NK-92 (cell line): ENCODE data around the gene POLR3E.
"Not testable (repeated sequence)": the region's sequence is repeated elsewhere in the genome, so short reads cannot be mapped to it uniquely, and the experiment has no call there.

ENCODE experiments used
- DNase-seq: peaks from one replicate; lab custom pipeline; 2025; ENCODE audit not compliant: unreplicated experiment; lab: John Stamatoyannopoulos, UW

Gene POLR3E

DNA sequence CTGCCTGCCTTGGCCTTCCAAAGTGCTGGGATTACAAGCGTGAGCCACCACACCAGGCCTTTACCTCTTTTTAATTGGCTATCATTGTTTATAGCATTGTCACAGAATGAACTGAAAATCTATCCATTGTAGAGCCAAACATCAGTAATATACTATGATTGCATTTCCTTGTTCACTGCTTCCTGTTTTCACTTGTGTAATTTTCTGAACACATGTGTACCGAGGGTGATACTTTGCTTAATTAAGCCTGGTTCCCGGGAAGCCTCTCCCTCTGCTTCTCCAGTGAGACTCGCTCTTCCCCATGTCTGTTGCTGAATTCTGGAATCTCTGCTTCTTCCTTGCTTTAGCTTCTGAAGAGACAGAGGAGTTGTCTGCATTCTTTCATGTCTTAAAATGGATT, 33.1 kb downstream of the POLR3E start:
- DNase-seq, result no peak

DNA sequence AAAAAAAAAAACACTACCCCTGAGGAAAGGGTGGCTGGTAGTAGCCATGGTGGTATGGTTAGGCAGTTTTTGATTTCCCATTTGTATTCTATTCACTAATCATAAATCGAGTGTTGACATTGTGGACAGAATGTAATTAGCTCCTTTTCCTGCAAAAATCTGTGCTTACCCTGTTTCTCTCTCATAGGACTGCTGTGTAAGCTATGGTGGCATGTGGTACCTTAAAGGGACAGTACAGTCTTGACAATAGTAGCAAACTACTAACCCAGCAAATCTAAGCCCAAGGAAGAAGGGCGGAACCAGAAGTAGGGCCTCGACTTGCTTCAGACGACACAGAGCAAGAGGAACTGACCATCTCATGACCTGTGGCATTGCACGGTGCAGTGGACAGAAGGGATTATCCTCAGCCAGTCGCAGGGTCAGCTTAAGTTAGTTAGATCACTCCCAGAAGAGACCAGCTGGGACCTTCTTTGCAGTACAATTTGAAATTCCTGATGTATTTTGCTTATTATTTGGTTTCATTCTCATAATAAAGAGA, 36.3 kb downstream of the POLR3E start:
- no peak for DNase-seq

DNA sequence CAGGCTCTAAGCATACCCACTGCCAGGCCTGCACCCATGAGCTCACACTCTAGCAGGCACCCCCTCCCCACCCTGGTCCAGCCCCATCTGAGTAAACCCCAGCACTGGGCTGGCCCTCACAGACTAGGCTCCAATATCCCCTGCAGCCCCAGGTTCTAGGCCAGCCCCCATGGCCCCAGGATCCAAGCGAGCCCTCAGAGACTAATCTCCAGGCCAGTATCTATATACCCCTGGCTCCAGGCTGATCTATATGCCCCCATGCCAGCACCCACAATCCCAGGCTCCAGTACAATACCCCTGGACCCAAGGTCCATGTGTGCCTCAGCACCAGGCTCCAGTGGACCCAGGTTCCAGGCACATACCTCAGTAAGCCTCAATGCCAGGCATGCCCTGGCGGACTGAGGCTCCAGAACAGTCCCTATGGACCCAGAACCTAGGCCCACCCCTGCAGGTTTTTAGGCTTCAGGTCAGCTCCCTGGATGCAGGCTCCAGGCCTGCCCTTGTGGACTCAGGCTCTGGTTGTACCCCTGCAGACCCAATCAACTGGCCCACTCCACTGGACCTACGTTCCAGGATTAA, 38.5 kb downstream of the POLR3E start:
- no peak for DNase-seq

DNA sequence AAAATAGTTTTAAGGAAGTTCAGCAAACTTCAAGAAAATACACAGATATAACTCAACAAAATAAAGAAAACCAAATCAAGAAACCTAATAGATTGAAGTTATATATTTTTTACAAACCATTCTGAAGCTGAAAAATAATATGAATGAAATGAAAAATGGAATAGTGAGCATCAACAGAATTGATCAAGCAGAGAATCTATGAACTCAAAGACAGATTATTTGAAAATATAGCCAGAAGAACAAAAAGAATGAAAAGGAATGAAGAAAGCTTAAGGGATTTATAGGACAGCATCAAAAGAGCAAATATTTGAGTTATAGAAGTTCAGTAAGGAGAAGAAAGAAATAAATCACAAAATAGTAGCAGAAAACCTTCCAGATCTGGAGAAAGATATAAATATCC, 39.4 kb downstream of the POLR3E start:
- no peak for DNase-seq

GRCh38 chr16:22337045-22337444, 39.8 kb downstream of the POLR3E start:
- DNase-seq, result no peak

DNA sequence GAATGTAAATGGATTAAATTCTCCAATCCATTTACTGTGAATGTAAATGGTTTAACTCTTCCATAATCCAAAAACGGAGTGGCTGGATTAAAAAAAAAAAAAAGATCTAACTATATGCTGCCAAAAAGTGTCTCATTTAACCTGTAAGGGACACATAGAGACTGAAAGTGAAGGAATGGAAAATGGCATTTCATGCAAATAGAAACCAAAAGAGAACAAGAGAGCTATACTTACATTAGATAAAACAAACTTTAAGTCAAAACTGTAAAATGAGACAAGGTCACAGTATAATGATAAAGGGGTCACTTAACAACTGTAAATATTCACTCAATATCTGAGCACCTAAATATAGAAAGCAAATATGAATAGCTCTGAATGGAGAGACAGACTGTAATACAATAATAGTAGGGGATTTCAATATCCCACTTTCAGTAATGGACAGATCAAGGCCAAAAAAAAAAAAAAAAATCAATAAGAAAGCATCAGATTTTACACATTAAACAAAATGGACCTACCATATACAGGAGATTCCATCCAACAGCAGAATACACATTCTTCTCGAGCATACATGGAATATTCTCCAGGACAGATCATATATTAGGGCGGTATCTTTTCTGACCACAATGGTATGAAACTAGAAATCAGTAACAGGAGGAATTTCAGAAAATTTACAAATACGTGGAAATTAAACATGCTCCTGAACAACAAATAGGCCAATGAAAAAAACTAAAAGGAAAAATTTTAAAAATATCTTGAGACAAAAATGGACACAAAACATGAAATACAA, 40.8 kb downstream of the POLR3E start:
- no peak for DNase-seq

GRCh38 chr16:22340945-22341344, 43.7 kb downstream of the POLR3E start:
- no peak for DNase-seq

DNA sequence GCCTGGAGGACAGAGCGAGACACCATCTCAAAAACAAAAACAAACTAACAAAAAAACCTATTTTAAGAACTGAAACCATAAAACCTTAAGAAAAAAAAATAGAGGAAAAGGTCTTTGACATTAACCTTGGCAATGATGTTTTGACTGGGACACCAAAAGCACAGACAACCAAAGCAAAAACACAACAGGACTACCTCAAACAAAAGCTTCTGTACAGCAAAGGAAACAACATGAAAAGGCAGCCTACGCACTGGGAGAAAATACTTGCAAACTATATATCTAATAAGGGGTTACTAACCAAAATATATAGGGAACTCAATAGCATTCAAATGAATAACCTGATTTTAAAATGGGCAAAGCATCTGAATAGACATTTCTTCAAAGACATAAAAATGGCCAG, 44.9 kb downstream of the POLR3E start:
- no peak for DNase-seq

GRCh38 chr16:22346483-22346882, 49.3 kb downstream of the POLR3E start:
- no peak for DNase-seq

- DNase-seq, result no peak
These were observed 50.1 kb downstream of the POLR3E start for GRCh38 chr16:22347100-22347820.

DNA sequence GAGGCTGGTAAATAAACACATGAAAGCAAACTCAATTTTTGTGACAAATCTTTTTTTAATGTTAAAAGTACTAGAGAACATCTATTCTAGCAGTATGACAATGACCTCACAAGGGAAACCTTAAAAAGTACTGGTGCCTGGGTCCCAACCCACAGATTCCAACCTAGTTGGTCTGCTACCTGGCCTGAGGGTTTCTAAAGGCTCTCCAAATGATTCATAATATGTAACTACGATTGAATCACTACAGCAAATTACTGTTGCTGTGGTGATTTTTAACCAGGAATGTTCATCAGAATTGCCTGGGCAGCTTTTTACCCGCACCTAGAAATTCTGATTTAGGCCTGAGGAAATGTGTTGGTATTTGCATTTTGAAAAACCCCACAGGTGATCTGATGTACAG, 51.1 kb downstream of the POLR3E start:
- no peak for DNase-seq

- not testable (repeated sequence) for DNase-seq
These were observed 53.8 kb downstream of the POLR3E start for GRCh38 chr16:22351017-22351416.

- no peak for DNase-seq
These were observed 54.9 kb downstream of the POLR3E start for GRCh38 chr16:22352140-22352539.

- no peak for DNase-seq
These were observed 55.5 kb downstream of the POLR3E start for GRCh38 chr16:22352723-22353122.

DNA sequence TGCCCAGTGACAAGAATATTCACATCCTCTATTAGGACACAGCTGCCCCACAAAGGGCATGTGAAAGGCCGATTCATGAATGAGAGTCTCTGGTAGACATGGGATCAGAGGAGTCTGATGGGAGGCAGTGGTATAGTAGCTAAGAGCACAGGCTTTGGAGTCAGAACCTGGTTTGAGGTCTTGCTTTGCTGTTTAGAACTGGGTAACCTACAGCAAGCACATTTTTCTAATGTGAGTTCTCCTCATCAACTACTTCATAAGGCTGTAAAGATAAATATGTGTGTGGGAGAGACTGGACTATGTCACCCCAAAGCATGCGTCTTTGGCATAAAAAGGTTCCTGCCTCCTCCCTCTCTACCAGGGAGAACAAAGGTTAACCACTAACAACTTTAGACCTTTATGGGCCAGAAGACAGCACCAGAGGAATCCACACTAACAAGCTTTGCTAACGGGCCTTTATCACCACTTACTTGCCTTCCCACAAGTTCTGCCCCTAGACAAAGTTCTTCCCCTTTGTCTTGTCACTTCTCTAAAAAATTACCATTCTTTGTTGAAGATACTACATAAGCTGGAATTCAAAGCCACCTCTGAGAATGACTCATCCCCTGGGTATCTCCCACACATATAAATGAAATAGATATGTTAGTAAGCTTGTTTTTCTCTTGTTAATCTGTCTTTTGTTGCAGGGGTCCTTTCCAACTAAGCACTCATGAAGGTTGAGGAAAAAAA, 56.1 kb downstream of the POLR3E start:
- no peak for DNase-seq

DNA sequence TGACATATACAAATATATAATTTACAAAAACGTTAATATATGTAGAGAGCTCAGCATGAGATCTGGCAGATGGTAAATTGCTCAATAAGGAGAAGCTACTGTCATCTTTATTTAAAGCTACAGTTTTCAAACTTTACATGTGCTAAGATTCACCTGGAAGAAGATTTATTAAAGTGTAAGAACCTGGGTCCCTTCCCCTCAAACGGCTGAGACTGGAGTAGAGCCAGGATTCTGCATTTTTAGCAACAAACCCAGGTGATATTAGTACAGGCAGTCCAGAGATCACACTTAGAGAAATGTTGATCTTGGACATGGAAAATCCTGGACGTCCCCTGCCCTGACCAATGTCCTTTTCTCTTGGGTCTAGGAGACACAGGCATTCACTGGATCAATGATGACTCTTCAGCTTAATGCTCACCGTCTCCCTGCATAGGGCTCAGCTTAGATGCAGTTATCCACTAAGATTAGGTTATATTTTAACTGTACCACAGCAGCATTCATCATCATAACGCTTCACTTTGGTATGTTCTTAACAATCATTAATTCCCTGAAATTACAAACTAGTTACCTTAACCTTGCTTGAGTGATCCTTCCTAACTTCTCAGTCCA, 56.8 kb downstream of the POLR3E start:
- DNase-seq, result no peak

DNA sequence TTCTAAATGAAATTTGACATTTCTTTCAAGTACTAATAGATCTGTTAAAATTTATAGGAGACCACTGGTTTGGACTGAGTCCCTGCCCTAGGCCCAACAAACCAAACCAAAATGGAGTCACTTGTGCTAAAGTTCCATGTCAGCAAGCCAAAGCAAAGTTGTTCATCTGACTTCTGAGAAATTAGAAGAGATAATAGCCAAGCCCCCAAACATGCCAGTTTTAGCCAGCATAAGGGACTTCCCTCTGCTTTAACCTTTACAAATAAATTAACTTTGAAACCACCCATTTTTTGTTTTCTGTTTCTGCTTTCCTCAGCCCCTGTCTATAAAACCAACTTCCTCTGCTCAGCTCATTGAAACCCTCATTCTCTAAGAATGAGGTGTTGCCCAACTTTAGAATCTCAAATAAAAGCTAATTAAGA, 58.3 kb downstream of the POLR3E start:
- DNase-seq, result no peak

- DNase-seq, result no peak
These were observed 59.9 kb downstream of the POLR3E start for GRCh38 chr16:22356930-22357634.

DNA sequence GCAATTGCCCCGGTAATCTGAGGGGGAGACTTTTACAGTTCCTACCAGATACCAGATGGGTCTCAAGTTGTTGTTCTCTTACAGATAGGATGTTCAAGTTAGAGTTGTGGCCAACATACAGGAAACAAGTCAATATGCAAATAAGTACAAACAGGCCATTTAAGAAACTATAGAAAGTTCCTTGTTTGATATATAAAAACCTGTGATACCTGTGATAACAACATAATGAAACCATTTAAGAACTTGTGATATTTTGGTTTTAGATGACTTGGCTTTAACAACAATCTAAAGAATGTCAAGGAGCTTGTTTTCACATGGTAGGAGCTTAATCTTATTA, 60.4 kb downstream of the POLR3E start:
- DNase-seq, result no peak

DNA sequence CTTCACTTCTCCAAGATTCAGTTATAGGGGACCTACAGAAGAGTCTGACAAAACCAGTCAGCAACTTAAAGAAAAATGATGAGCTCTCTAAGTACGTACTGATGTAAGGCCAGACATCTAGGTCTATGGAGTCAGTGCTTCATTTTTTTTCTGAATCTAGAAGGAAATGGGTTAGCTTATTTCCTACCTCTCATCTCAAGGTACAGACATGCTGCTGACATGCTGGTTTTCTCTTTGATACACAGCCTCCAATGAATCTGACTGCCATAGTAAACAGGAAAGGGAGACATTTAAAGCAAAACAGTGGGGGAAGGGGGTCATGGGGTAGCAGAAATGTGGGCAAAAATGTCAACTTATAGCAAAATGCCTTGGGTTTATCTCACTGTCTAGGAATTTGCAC, 60.8 kb downstream of the POLR3E start:
- DNase-seq, result no peak
